ENCODE results near the gene DCDC2.
"Not testable (repeated sequence)": the region's sequence is repeated elsewhere in the genome, so short reads cannot be mapped to it uniquely, and the experiment has no call there.

DCDC2 gene

GRCh38 chr6:24223115-24223919, 134.5 kb downstream of the DCDC2 start:
- no peak for ATAC-seq (replicated peaks)
- H3K9me3 Mint-ChIP-seq, result no peaks in the 10 kb centered on the region
- H3K27me3 Mint-ChIP-seq, result peaks cover 20 to 41% of the 10 kb centered on the region in 2 donors
- H3K4me3 Mint-ChIP-seq, result no peak overlapping the region
- no peaks in the 10 kb centered on the region for H3K36me3 Mint-ChIP-seq
- no peak for DNase-seq
- H3K4me1 Mint-ChIP-seq, result no peaks in the 10 kb centered on the region
- H3K27ac Mint-ChIP-seq, result no peak overlapping the region

GRCh38 chr6:24219670-24220069, 138.2 kb downstream of the DCDC2 start:
- Mint-ChIP-seq H3K36me3 (no peaks in the 10 kb centered on the region), H3K27ac (no peak overlapping the region), H3K4me1 (no peaks in the 10 kb centered on the region), H3K9me3 (no peaks in the 10 kb centered on the region), H3K4me3 (no peak overlapping the region), H3K27me3 (peaks cover 14 to 22% of the 10 kb centered on the region in 2 donors)
- no peak for DNase-seq
- no peak for ATAC-seq (replicated peaks)

- H3K36me3 Mint-ChIP-seq, result no peaks in the 10 kb centered on the region
- H3K27ac Mint-ChIP-seq, result no peak overlapping the region
- peaks cover 0 to 5% of the 10 kb centered on the region in 2 donors for H3K27me3 Mint-ChIP-seq
- ATAC-seq (replicated peaks) (no peak), DNase-seq (no peak)
- H3K9me3 Mint-ChIP-seq, result no peaks in the 10 kb centered on the region
- no peaks in the 10 kb centered on the region for H3K4me1 Mint-ChIP-seq
- no peak overlapping the region for H3K4me3 Mint-ChIP-seq
Observed at GRCh38 chr6:24214984-24215383, 142.9 kb downstream of the DCDC2 start.

GRCh38 chr6:24207413-24207812, 150.4 kb downstream of the DCDC2 start:
- no peak overlapping the region for H3K27ac Mint-ChIP-seq
- peaks cover 4 to 5% of the 10 kb centered on the region in 2 donors for H3K27me3 Mint-ChIP-seq
- no peaks in the 10 kb centered on the region for H3K4me1 Mint-ChIP-seq
- no peak for DNase-seq
- no peaks in the 10 kb centered on the region for H3K36me3 Mint-ChIP-seq
- no peaks in the 10 kb centered on the region for H3K9me3 Mint-ChIP-seq
- H3K4me3 Mint-ChIP-seq, result no peak overlapping the region
- no peak for ATAC-seq (replicated peaks)

GRCh38 chr6:24205020-24205492, 152.8 kb downstream of the DCDC2 start:
- ATAC-seq (replicated peaks) (peak; percentile 39 to 48), DNase-seq (no peak)
- Mint-ChIP-seq H3K4me1 (no peaks in the 10 kb centered on the region), H3K36me3 (no peaks in the 10 kb centered on the region), H3K27ac (no peak overlapping the region), H3K27me3 (peaks cover 7 to 13% of the 10 kb centered on the region in 2 donors), H3K4me3 (no peak overlapping the region), H3K9me3 (no peaks in the 10 kb centered on the region)

GRCh38 chr6:24204113-24204512, 153.7 kb downstream of the DCDC2 start:
- H3K27me3 Mint-ChIP-seq, result peaks cover 16 to 23% of the 10 kb centered on the region in 2 donors
- ATAC-seq (replicated peaks); H3K4me3 Mint-ChIP-seq; H3K4me1 Mint-ChIP-seq; DNase-seq; H3K9me3 Mint-ChIP-seq; H3K36me3 Mint-ChIP-seq; H3K27ac Mint-ChIP-seq: not testable (repeated sequence)

GRCh38 chr6:24197892-24198291, 160.0 kb downstream of the DCDC2 start:
- Mint-ChIP-seq H3K27me3 (peaks cover 25 to 30% of the 10 kb centered on the region in 2 donors), H3K27ac (no peak overlapping the region), H3K4me3 (no peak overlapping the region), H3K9me3 (no peaks in the 10 kb centered on the region), H3K4me1 (no peaks in the 10 kb centered on the region), H3K36me3 (no peaks in the 10 kb centered on the region)
- DNase-seq, result no peak
- ATAC-seq (replicated peaks), result no peak

GRCh38 chr6:24195836-24196597, 161.8 kb downstream of the DCDC2 start:
- no peak for ATAC-seq (replicated peaks)
- H3K36me3 Mint-ChIP-seq, result no peaks in the 10 kb centered on the region

GRCh38 chr6:24194978-24195700, 162.7 kb downstream of the DCDC2 start:
- Mint-ChIP-seq H3K9me3 (peaks cover 0 to 3% of the 10 kb centered on the region in 2 donors), H3K4me3 (no peak overlapping the region)

More at GRCh38 chr6:24195836-24196597, 161.8 kb downstream of the DCDC2 start:
- no peak overlapping the region for H3K4me3 Mint-ChIP-seq
- no peak for DNase-seq
- H3K4me1 Mint-ChIP-seq, result no peaks in the 10 kb centered on the region
- H3K9me3 Mint-ChIP-seq, result peaks cover 0 to 3% of the 10 kb centered on the region in 2 donors
- H3K27me3 Mint-ChIP-seq, result peaks cover 31 to 32% of the 10 kb centered on the region in 2 donors
- H3K27ac Mint-ChIP-seq, result no peak overlapping the region

GRCh38 chr6:24193364-24193763, 164.5 kb downstream of the DCDC2 start:
- ATAC-seq (replicated peaks), result no peak
- Mint-ChIP-seq H3K9me3 (peaks cover 0 to 3% of the 10 kb centered on the region in 2 donors), H3K27ac (no peak overlapping the region), H3K4me3 (no peak overlapping the region), H3K4me1 (no peaks in the 10 kb centered on the region), H3K27me3 (peaks cover 15 to 18% of the 10 kb centered on the region in 2 donors), H3K36me3 (no peaks in the 10 kb centered on the region)
- DNase-seq, result no peak

More at GRCh38 chr6:24194978-24195700, 162.7 kb downstream of the DCDC2 start:
- ATAC-seq (replicated peaks), result no peak
- no peak for DNase-seq
- no peaks in the 10 kb centered on the region for H3K4me1 Mint-ChIP-seq
- H3K27me3 Mint-ChIP-seq, result peaks cover 26 to 28% of the 10 kb centered on the region in 2 donors
- no peak overlapping the region for H3K27ac Mint-ChIP-seq
- no peaks in the 10 kb centered on the region for H3K36me3 Mint-ChIP-seq

- H3K27me3 Mint-ChIP-seq, result peaks cover 13 to 18% of the 10 kb centered on the region in 2 donors
- H3K4me1 Mint-ChIP-seq, result no peaks in the 10 kb centered on the region
- DNase-seq, result no peak
- no peaks in the 10 kb centered on the region for H3K36me3 Mint-ChIP-seq
- H3K9me3 Mint-ChIP-seq, result peaks cover 0 to 3% of the 10 kb centered on the region in 2 donors
- H3K27ac Mint-ChIP-seq, result no peak overlapping the region
- no peak for ATAC-seq (replicated peaks)
- H3K4me3 Mint-ChIP-seq, result no peak overlapping the region
Observed at GRCh38 chr6:24191346-24191745, 166.5 kb downstream of the DCDC2 start.

- H3K27me3 Mint-ChIP-seq, result peaks cover 5 to 9% of the 10 kb centered on the region in 2 donors
- no peak overlapping the region for H3K27ac Mint-ChIP-seq
- ATAC-seq (replicated peaks), result no peak
- H3K9me3 Mint-ChIP-seq, result peaks cover 0 to 3% of the 10 kb centered on the region in 2 donors
- H3K36me3 Mint-ChIP-seq, result no peaks in the 10 kb centered on the region
- no peak for DNase-seq
- no peaks in the 10 kb centered on the region for H3K4me1 Mint-ChIP-seq
- H3K4me3 Mint-ChIP-seq, result no peak overlapping the region
Observed at GRCh38 chr6:24188578-24189080, 169.2 kb downstream of the DCDC2 start.

- Mint-ChIP-seq H3K4me3 (no peak overlapping the region), H3K36me3 (no peaks in the 10 kb centered on the region), H3K27ac (no peak overlapping the region), H3K4me1 (no peaks in the 10 kb centered on the region), H3K9me3 (peaks cover 2 to 3% of the 10 kb centered on the region in 2 donors), H3K27me3 (peaks cover 5 to 10% of the 10 kb centered on the region in 2 donors)
- DNase-seq (no peak), ATAC-seq (replicated peaks) (no peak)
Observed at GRCh38 chr6:24187965-24188577, 169.8 kb downstream of the DCDC2 start.

Measured in stimulated activated naive B cell treated with anti-CD40 and anti-IgM and Interleukin-4, amounts not matched to agents 10 μg/mL and 1 μg/mL and 100 μg/mL, for 72 hours (primary cell).